GM13977 (cell line): ENCODE results near the gene OPCML.

Experiments used
- DNase-seq: peaks from one replicate; pipeline ENCODE4 v3.0.0; 2012; ENCODE audit warnings: low spot score
- in situ Hi-C: fragments of 300-500 bp; cut with MboI; formaldehyde crosslinking; loops from one replicate; pipeline ENCODE4 v1.12.0; 2022; ENCODE audit warnings: low sequenced_read_pairs, low pct_unique_long_range_greater_than_20kb, mixed read lengths, inconsistent platforms; ENCODE audit not compliant: unreplicated experiment
- TF ChIP-seq, protein P1 (sequence below): IDR thresholded peaks from 2 replicates; pipeline ENCODE4 v1.5.1; 2012; ENCODE audit warnings: mild to moderate bottlenecking, control low read depth; ENCODE audit not compliant: insufficient read depth; ENCODE audit errors: extremely low read depth, missing control alignments

Gene OPCML

DNA sequence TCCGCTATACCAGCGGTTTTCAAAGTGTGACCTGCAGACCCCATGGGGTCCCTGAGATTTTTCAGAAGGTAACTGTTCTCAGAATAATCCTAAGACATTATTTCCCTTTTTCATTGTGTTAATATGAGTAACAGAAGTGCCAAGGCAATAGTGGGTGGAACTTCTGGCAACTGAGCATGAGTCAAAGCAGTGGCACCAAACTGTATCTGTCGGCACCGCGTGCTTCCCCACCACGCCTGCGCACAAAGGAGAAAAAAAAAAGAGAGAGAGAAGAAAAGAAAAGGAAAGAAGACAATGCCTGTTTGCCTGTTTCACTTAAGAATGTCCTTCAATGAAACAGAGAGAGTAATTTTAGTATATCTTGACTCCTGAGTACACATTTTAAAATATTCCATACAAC, 679.9 kb downstream of the OPCML start:
- in situ Hi-C loops = no loop called here
- no peak for DNase-seq
- TF ChIP-seq, protein P1, sequence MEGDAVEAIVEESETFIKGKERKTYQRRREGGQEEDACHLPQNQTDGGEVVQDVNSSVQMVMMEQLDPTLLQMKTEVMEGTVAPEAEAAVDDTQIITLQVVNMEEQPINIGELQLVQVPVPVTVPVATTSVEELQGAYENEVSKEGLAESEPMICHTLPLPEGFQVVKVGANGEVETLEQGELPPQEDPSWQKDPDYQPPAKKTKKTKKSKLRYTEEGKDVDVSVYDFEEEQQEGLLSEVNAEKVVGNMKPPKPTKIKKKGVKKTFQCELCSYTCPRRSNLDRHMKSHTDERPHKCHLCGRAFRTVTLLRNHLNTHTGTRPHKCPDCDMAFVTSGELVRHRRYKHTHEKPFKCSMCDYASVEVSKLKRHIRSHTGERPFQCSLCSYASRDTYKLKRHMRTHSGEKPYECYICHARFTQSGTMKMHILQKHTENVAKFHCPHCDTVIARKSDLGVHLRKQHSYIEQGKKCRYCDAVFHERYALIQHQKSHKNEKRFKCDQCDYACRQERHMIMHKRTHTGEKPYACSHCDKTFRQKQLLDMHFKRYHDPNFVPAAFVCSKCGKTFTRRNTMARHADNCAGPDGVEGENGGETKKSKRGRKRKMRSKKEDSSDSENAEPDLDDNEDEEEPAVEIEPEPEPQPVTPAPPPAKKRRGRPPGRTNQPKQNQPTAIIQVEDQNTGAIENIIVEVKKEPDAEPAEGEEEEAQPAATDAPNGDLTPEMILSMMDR = no peak

DNA sequence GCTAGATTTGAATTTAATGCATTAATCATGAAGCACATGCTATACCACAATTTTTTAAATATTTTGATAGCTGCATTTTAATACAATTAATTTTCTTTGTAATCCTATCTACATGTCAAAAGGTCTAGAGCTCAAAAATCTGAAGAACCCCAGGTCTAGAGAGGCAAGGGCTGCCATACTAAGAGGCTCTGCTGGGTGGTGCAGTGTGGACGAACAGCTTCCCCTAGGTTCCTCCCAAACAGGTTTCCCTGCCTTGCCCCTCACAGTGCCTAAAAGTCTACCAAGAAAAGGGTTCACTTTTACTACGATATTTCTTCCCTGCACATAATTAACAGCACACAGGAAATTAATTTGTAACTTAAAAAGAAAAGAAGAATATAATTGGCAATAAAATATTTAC, 681.1 kb downstream of the OPCML start:
- TF ChIP-seq, protein P1 = no peak
- no peak for DNase-seq
- in situ Hi-C loops = no loop called here

DNA sequence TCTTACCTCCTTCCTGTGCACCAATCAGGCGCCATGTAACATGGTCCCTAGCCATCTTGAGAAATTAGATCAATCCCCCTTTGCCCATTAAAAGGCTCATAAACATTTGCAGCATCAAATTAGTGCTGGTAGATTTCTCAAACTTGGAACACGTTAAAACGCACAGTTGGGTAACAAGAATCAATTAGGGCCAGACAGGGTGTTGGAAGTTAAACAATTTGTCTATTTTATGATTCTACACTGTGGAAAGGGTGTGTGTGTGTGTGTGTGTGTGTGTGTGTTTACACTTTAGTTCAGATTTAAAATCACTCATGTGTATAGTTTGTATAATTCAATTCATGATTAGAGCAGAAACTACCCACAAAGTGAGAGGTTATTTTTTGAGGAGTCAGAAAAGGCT, 682.0 kb downstream of the OPCML start:
- TF ChIP-seq, protein P1 = no peak
- DNase-seq = no peak
- in situ Hi-C loops = no loop called here

DNA sequence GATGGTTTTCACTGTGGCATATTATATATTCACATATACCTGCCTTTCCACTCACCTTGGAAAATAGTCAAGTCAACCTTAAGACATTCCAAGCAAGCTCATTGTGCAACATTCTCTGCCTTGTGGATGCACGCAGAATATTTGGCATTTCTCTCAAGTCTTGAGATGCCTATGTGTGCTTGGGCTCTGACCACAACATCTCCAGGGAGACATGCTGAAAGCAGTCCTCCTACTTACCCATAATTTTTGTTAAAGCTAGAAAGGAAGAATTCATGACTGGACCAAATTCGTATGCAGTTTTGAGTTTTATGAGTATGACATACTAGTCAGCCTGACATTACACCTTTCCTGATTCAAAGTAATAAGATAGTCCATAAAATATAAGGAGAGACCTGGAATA, 684.0 kb downstream of the OPCML start:
- TF ChIP-seq, protein P1 = no peak
- DNase-seq = no peak
- in situ Hi-C loops = no loop called here

DNA sequence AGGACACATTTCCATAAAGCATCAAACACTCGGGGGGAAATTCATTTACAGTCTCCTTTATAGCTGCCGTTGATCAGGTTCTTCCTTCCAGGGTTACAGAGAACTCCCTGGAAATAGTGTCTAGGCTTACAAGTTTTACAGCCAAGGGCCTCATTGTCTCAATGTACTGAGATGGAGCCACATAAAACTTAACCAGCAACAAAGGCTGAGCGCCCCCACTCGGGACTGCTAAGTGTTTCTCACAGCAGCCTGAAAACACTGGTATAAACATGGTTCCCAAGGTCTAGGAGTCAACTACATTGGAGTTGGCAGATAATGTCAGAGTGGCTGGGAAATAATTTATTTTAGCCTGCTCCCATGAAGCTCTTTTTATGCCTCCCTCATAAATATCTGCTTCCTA, 686.2 kb downstream of the OPCML start:
- no peak for DNase-seq
- TF ChIP-seq, protein P1 = no peak
- in situ Hi-C loops = no loop called here

DNA sequence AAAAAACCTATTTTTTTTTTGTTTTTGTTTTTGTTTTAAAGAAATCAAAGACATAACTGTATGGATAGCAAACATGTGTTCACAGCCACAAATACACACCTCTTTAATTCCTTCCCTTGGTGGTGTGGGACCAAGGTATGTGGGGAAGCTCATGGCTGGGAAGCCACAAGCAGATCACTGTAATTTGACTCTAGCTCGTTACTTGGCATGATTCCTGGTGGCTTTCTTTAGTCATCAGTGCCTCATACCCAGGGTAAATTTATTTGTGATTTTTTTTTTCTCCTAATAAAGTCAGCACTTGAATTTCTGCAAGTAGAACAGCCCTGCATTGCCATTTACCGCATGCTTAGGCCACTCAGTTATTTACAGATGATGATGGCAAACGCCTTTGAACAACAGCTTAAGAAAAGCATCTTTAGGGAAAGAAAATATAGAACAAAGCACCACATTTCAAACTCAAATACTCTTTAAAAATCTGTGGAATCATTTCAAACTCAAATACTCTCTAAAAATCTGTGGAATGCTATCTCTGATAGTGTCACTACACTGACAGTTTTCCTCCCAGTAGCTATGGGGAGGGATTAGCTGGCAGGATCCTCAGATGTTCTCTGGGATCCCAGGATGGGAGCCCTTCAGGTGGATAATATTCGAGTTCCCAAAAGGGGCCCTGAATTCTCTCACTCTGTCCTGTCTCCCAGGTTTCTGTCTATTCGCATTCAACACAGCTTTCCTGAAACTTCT, 687.2 kb downstream of the OPCML start:
- DNase-seq = no peak
- TF ChIP-seq, protein P1 = no peak
- in situ Hi-C loops = no loop called here

DNA sequence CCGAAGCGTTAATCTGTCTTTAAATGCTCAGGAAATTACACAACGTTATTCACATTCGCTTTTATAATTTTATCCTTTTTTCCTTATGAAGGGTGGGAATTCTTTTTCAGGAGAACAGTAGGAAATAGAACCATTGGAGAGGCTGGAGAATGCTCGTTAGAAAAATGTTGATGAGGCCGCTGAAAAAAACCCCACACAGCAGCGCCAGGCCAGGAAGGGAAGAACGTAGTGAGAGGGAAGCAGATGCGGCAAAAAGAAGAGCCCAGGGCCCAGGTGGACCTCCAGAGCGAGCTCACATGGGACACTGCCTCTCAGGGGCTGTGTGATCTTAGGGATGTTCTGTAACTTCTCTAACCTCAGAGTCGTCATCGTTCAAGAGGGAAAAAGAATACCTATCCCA, 691.6 kb downstream of the OPCML start:
- in situ Hi-C loops = no loop called here
- DNase-seq = no peak
- TF ChIP-seq, protein P1 = no peak
